Effector CD4-positive, alpha-beta T cell (primary cell): ENCODE measurements around the gene STK33.

Experiments
- DNase-seq: peaks from one replicate; pipeline ENCODE4 v3.0.0-alpha.2; 2020

Gene STK33

GRCh38 chr11:8354622-8355415 is 239.2 kb downstream of the STK33 start:
- no peak for DNase-seq

- no peak for DNase-seq
These were observed 241.0 kb downstream of the STK33 start for GRCh38 chr11:8352876-8353505.

- no peak for DNase-seq
These were observed 241.7 kb downstream of the STK33 start for GRCh38 chr11:8352103-8352875.

- DNase-seq: no peak
These were observed 242.8 kb downstream of the STK33 start for GRCh38 chr11:8351223-8351622.

GRCh38 chr11:8347978-8348377 is 246.1 kb downstream of the STK33 start:
- no peak for DNase-seq

GRCh38 chr11:8346157-8346755 is 247.8 kb downstream of the STK33 start:
- DNase-seq: no peak

- DNase-seq: no peak
These were observed 248.8 kb downstream of the STK33 start for GRCh38 chr11:8345179-8345578.

GRCh38 chr11:8344346-8344745 is 249.7 kb downstream of the STK33 start:
- no peak for DNase-seq

- DNase-seq: no peak
These were observed 251.0 kb downstream of the STK33 start for GRCh38 chr11:8342821-8343681.

GRCh38 chr11:8341996-8342395 is 252.0 kb downstream of the STK33 start:
- DNase-seq: no peak
